BJ (cell line): ENCODE measurements around the gene KDM6A. TPM values are rescaled to one million over a fixed set of nuclear protein-coding genes. Genes with fewer than 3 reads are reported as not detected.
"Not testable (repeated sequence)": the region's sequence is repeated elsewhere in the genome, so short reads cannot be mapped to it uniquely, and the experiment has no call there.

Experiments used
- CTCF ChIA-PET: fragments of 350-600 bp; formaldehyde crosslinking; extraction: SDS; loops from one replicate; lab custom pipeline; 2021; ENCODE audit warnings: antibody characterized with exemption, inconsistent platforms; lab: Yijun Ruan, JAX
- POLR2A ChIA-PET: fragments of 300-600 bp; sonication (Branson Sonifier 250); formaldehyde crosslinking; extraction: SDS; loops from one replicate; lab custom pipeline; 2021; ENCODE audit warnings: antibody characterized with exemption; lab: Charles Lee
- DNase-seq: peaks from one replicate; pipeline ENCODE4 v3.0.0-alpha.2; 2011; ENCODE audit warnings: low read depth
- H3K27me3 ChIP-seq: 2 replicates; pipeline ENCODE4 v1.6.0; 2011; ENCODE audit warnings: low read length; ENCODE audit not compliant: control insufficient read depth, insufficient read depth
- H3K36me3 ChIP-seq: 2 replicates; pipeline ENCODE4 v1.5.1; 2011; ENCODE audit warnings: low read length; ENCODE audit not compliant: control insufficient read depth, insufficient read depth
- H3K4me3 ChIP-seq: 2 replicates; pipeline ENCODE4 v1.5.1; 2011; ENCODE audit warnings: low read depth, mild to moderate bottlenecking, control low read depth, low read length
- polyA plus RNA-seq: library from polyadenylated mRNA; depleted of rRNA; stranded (reverse); fragments of >200 nt; gene quantifications from 2 replicates; pipeline ENCODE4 v1.2.3, GENCODE V29; 2011
- TF ChIP-seq, protein P1 (sequence below): IDR thresholded peaks from 2 replicates; pipeline ENCODE4 v1.5.1; 2011; ENCODE audit warnings: low read depth, mild to moderate bottlenecking, control low read depth, inconsistent platforms, low read length, moderate library complexity; ENCODE audit not compliant: insufficient read depth

The KDM6A gene
- polyA plus RNA-seq, 1 experiment: 5.4 TPM

GRCh38 chrX:44884944-44885343, 12.0 kb downstream of the KDM6A start:
- ChIA-PET CTCF (no interaction called here), POLR2A (no interaction called here)
- H3K36me3 ChIP-seq: no peaks in the 10 kb centered on the region
- no peak for DNase-seq
- no peaks in the 10 kb centered on the region for H3K27me3 ChIP-seq
- TF ChIP-seq, protein P1, sequence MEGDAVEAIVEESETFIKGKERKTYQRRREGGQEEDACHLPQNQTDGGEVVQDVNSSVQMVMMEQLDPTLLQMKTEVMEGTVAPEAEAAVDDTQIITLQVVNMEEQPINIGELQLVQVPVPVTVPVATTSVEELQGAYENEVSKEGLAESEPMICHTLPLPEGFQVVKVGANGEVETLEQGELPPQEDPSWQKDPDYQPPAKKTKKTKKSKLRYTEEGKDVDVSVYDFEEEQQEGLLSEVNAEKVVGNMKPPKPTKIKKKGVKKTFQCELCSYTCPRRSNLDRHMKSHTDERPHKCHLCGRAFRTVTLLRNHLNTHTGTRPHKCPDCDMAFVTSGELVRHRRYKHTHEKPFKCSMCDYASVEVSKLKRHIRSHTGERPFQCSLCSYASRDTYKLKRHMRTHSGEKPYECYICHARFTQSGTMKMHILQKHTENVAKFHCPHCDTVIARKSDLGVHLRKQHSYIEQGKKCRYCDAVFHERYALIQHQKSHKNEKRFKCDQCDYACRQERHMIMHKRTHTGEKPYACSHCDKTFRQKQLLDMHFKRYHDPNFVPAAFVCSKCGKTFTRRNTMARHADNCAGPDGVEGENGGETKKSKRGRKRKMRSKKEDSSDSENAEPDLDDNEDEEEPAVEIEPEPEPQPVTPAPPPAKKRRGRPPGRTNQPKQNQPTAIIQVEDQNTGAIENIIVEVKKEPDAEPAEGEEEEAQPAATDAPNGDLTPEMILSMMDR: no peak
- no peak overlapping the region for H3K4me3 ChIP-seq

- CTCF ChIA-PET: no interaction called here
- no peaks in the 10 kb centered on the region for H3K27me3 ChIP-seq
- H3K4me3 ChIP-seq: no peak overlapping the region
- TF ChIP-seq, protein P1: no peak
- POLR2A ChIA-PET: no interaction called here
- H3K36me3 ChIP-seq: no peaks in the 10 kb centered on the region
- DNase-seq: no peak
Observed at GRCh38 chrX:44889824-44890223, 16.8 kb downstream of the KDM6A start.

DNA sequence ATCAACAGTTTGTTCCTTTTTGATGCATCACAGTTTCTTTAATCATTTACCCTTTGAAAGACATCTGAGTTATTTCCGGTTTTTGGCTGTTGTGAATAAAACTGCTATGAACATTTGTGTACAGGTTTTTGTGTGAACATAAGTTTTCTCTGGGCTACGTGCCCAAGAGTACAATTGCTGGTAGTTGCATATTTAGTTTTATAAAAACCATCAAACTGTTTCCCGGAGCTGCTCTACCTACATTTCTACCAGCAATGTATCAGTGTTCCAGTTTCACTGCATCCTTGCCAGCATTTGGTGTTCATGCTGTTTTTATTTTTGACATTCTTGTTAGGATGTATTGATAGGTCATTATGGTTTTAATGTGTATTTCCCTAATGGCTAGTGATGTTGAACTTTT, 17.3 kb downstream of the KDM6A start:
- DNase-seq: no peak
- H3K27me3 ChIP-seq: no peaks in the 10 kb centered on the region
- TF ChIP-seq, protein P1: no peak
- ChIA-PET CTCF (no interaction called here), POLR2A (no interaction called here)
- H3K36me3 ChIP-seq: no peaks in the 10 kb centered on the region
- H3K4me3 ChIP-seq: no peak overlapping the region

- DNase-seq, CTCF ChIA-PET, POLR2A ChIA-PET, H3K36me3 ChIP-seq, H3K4me3 ChIP-seq, H3K27me3 ChIP-seq: not testable (repeated sequence)
Observed at GRCh38 chrX:44890687-44891086, 17.7 kb downstream of the KDM6A start.

- CTCF ChIA-PET: no interaction called here
- no peaks in the 10 kb centered on the region for H3K36me3 ChIP-seq
- no peak for DNase-seq
- no peaks in the 10 kb centered on the region for H3K27me3 ChIP-seq
- POLR2A ChIA-PET: no interaction called here
- no peak overlapping the region for H3K4me3 ChIP-seq
- TF ChIP-seq, protein P1: no peak
Observed at GRCh38 chrX:44891642-44892041, 18.7 kb downstream of the KDM6A start.

GRCh38 chrX:44896876-44897186, 23.8 kb downstream of the KDM6A start:
- Histone ChIP-seq H3K4me3 (no peak overlapping the region), H3K36me3 (no peaks in the 10 kb centered on the region), H3K27me3 (no peaks in the 10 kb centered on the region)
- ChIA-PET POLR2A (no interaction called here), CTCF (no interaction called here)
- no peak for DNase-seq
- TF ChIP-seq, protein P1: no peak
